NCI-H748 treated with DMSO at 0.1 percent for 48 hours (cell line): ENCODE data around the gene USP48.

ENCODE experiments used
- DNase-seq: peaks from one replicate; lab custom pipeline; 2025; lab: John Stamatoyannopoulos, UW

USP48 gene

DNA sequence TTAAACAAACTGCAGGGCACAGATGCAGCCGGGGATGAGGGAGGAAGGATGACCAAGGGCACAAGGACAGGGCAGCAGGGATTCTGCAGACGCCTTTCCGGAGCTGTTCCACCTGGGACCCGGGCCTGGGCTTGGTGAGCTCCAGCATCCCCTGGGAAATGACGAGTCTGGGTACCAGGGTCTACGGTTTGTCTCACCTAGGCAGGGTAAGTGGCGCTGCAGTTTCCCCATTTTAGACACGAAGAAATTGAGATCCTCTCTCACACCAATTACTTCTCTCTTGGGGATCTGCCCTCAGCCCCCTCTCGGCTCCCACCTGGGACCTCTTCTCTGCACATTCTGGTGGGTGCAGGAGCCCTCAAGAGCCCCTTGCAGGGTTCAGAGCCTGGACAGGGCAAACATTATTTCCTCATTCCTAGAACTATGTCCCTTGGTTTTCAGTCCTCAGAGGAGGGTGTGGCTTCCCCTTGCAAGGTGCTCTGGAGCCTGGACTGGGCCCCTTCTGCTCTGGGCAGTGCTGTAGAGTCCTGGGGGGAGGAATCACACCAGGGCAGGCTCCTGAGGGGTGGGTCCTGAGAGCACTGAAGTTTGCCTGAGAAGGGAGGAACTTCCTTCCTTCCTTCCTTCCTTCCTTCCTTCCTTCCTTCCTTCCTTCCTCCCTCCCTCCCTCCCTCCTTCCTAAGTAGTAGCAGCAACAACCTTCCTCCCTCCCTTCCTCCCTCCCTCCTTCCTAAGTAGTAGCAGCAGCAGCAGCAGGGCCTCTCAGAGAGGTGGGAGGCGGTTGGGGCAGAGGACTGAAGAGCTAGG, 129.8 kb downstream of the USP48 start:
- no peak for DNase-seq

DNA sequence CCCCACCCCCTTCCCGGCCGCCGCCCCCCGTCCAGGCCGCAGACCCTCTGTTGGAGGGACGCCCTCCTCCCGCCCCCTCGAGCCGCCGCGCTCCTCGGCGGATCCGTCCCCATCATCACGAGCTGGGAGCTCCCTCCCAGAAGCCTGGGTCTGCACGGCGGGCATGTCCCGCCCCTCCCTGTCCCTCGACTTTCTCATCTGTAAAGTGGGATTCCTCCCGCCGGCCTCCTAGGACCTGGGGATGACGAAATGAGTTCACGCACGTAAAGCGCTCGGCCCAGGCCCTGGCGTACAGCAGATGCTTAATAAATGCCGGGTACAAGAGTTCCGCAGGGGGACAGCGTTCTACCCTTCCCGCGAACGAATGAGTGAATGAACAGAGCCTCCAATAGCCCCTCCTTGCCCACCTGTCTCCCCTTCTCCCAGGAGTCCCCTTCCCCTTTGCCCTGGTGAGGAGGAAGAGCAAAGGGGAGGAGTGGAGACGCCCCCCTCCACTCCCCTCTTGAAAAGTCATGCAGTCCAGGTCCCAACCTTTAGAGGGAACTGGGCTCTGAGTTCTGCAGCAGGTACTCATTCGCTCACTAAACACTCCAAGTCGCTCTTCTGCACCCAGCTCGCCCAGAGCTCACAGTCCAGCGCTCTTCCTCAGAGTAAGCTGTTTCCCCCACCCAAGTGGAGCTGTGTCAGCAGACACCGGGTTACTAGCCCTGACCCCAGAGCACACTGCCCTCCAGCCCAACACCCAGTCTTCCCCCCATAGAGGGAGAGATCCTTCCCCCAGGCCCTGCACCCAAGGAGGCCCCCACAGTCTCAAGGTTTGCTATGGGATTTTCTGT, 130.6 kb downstream of the USP48 start:
- no peak for DNase-seq

DNA sequence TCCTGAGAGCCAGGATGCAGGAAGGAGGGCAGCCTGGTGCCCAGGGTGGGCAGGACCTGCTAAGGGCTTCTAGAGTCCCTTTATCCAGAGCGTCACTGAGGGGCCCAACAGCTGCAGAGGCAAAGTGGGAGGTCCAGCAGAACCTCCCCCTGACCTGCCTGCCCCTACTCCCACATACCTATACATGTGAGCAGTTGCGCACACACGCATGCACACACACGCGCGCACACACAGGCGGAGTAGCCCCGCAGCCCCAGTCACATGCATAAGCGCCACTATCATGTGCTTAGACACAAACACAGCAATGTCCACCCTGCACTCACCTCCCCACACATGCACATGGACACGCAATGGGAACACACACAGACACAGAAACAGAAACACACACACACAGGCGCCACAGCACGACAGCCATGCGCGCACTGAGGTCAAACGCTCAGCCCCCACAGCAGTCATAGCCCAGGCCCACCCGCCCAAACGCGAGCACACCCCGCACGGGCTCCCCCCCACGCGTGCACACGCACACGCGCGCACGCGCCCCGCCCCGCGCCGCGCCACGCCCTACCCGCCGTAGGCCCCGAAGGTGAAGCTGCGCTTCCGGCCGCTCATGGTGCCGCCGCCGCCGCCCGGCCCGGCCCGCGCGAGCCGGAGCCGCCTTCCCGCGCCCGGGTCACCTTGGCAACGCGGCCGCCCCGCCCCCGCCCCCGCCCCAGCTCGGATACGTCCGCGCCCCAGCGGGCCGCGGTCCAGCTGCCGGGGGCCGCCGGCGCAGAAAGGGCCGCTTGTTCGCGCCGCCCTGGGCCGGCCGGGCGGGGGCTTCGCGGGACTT, 131.5 kb downstream of the USP48 start:
- peak; percentile 15 for DNase-seq

DNA sequence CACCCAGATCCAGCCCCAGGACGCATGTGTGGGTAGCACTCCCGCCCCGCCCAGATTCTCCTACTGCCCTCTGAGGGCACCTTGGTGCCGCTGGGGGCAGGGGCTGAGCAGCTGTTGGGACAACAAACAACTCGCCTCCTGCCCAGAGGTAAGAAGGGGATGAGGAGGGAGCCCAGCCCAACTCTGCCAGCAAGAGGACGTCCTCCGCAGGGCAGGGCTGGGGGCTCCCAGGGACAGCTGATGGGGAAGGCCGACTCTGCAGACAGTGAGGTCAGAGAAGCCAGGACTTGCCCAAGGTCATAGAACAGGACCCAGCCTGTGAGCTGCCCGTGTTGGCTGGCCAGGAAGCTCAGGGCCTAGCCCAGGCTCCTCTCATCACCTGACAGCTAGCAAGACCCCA, 132.5 kb downstream of the USP48 start:
- no peak for DNase-seq

DNA sequence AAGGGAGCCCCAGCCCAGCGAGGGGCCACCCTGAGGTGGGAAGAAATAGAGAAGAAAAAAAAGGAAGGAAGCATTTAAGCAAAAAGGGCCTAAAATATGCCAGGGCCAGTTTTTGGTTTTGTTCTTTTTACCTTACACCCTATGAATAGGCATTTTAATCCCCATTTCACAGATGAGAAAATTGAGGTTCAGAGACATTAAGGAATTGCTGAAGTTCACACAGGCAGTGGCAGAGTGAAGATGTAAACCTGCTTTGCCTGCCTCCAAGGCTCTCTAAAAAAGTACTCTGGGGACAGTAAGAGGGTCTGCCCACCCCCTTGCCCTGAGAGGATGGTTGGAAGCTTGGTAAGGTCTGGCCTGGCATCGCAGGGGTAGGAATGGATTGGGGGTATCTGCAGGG, 133.6 kb downstream of the USP48 start:
- DNase-seq: no peak

DNA sequence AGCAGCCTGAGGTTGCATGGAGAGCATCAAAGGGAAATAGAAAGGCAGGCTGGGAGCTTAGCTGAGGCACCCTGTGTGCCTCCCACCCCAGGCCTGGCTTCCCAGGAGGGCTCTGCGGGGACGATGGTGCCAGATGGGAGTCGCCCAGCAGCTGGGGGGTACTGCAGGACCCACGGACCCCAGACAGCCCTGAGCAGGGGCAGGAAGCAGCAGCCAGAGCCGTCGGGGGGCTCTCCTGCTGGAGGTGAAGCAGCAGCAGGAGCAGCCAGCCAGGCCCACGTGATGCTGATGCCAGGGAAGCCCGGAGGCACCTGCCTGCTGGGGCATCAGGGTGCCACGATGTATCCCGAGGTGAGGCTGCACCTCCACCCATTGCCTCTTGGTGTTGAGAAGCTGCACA, 134.2 kb downstream of the USP48 start:
- DNase-seq: no peak

DNA sequence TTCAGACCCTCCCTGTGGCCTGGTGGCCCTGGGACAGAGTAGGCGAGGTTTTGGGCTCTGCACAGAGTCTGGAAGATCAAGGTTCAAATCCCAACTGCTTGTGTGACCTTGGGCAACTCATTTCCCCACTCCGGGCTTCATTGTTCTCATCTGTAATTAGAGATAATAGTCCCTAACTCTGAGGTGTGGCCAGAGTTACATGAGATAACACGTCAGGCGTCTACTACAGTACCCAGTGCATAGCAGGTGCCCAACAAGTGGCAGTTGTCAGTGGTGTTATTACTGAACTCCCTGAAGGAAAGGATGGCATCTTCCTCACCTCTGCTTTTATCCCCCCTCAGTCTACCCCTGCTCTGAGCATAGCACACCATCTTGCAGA, 134.6 kb downstream of the USP48 start:
- DNase-seq: no peak

DNA sequence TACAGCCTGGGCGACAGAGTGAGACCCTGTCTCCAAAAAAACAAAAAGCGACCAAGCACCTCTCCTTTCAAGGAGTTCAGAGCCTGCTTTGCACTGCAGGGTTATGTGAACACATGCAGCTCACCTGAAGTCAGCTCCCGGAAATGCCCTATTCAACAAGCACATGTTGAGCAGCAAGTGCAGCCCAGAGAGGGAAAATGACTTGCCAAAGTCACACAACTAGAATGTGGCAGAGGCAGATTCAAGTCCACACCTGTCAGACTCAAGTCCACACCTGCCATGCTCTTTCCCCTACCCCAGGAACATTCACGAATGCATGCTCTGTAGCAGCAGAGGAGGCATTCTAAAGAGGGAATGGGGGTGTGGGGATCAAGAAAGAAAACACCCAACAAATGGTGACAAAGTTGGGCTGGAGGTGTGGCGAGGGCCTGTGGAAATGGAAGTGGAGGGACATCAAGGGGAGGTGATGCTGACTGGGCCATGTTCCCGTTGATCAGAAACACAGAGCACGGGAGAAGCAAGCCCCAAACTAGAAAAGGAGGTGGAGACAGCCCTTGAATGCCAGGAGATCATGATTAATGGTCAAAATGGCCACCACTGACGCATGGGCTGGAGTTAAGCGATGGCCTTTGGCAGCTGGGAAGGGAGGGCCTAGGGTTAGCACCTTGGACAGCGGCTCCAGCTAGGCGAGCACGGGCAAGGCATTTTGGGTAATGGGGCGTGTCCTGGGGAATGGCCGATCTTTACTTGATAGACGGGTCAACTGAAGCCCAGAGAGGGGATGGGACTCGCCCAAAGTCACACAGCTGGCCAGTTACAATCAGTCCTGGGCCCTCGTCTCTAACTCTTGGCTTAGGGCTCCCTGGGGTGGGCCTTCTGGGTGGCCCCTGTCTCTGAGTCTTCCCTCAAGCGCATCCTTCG, 135.3 kb downstream of the USP48 start:
- DNase-seq: no peak

DNA sequence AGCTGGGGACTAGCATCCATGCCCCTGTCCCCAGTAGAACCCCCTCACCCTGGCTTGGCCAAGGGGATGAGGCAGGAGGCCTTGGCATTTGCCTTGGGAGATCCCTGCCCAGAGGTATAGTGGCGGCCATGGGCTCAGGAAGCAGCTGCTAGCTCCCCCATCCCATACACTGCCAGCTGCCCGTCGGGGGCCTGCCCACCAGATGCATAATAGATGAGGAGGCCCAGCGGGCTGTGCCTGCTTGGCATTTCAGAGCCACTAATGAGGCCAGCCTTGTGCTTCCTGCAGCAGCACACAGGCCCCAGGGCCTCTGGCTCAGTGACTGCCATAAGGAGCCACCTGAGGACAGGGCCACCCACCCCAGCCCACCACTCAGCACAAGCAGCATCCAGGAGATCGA, 137.4 kb downstream of the USP48 start:
- no peak for DNase-seq

DNA sequence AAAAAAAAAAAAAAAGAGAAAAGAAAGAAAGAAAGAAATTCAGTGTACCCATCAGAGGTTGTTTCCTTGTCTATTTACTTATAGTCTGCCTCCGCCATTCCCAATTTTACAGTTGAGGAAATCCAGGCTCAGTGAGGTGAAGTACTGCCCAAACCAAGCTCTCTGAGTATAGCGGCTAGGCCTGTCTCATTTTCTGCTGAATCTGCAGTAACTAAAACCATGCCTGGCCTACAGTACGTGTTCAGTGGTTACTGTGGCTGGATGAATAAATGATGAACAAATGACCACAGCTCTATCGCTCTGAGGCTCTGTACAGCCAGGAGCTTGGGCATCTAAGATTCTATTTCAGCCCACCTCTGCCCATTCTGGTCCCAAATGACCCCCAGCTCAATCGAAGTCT, 138.0 kb downstream of the USP48 start:
- DNase-seq: no peak

DNA sequence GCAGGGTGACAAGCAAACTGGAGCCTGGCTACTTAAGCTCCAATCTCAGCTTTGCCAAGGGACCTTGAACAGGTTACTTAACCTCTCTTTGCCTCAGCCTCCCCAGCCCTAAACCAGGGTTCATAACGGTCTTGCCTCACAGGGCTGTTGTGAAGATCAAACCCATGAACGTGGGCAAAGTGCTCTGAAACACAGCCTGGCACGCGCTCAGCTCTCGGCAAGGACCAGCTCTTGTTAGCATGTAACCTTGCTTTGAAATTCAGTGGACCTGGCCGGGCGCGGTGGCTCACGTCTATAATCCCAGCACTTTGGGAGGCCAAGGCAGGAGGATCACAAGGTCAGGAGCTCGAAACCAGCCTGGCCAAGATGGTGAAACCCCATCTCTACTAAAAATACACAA, 138.6 kb downstream of the USP48 start:
- no peak for DNase-seq

DNA sequence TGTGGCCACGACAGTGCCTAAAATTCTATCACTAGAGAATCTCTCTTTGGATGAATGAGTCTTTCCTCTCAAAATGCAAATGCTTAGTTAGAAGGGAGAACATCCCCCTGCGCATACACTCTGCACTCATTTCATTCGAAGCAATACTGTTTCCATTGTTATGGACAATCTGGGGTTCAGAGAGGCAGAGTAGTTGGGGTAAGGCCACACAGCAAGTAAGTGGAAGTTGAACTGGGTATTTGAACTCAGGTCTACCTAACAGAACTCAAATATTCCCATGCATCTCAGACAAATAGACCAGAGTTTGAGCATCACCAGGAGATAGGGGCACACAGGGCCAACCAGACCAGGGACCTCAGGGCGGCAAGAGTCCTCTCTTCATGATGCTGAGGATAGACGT, 139.3 kb downstream of the USP48 start:
- DNase-seq: no peak

DNA sequence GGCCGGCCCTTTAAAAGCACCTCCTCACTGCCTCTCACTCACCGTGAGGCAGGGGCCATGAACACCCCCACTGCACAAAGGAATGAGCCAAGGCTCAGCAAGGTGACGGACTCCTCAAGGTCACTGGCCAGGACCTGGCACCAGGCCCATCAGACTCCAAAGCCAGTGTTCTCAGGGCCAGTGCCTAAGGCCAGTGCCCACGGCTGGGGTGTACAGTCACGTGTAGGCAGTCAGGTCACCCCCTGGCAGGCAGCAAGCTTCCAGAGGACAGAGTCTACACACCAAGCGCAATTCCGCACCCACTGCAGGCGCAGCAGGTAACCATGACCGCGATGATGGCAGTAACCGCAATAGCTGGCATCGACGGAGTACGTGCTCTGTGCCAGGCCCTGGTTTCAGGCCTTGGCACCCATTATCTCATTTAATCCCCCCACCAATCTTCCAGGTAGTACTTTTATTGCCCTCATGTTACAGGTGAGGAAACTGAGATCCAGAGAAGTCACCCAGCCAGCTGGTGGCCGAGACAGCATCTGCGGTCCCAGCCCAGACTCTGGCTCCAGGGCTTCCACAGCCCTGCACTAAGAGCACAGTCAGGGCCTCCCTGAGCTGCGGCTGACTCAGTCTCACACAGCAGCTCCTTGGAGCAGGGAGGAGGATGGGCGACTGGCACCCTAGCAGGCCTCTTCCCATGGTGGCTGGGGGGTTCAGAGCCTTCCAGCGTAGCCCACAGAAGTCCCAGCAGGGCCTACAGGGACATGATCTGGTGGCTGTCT, 140.8 kb downstream of the USP48 start:
- DNase-seq: no peak

DNA sequence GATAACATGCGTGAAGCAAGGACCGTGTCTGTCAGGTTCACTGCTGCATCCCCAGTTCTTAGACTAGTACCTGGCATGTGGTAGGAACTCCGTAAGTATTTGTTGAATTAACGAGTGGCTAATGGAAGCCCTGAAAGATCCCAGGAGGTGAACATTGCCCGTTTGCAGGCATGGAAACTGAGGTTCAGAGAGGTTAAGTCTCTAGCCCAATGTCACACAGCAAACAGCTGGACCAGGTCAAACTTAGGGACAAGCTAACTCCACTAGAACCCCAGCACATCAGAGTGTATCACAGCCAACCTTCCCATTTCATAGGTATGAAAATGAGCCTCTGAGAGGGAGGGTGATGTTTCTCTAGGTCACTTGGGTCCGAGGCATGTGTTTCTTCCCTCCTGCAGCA, 141.4 kb downstream of the USP48 start:
- no peak for DNase-seq

DNA sequence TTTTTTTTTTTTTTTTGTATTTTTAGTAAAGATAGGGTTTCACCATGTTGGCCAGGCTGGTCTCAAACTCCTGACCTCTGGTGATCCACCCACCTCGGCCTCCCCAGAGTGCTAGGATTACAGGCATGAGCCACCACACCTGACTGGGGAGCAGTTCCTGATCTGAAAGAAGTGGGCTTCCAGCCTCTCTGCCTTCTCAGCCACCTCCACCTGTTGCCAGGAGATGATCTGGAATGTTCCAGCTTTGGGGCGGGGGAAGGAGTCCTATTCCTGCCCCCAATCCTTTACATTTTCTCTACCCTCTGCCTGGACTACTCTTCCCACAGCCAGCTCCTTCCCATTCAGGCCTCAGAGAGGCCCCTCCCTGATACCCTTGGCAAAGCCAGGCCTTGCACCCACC, 141.9 kb downstream of the USP48 start:
- no peak for DNase-seq

DNA sequence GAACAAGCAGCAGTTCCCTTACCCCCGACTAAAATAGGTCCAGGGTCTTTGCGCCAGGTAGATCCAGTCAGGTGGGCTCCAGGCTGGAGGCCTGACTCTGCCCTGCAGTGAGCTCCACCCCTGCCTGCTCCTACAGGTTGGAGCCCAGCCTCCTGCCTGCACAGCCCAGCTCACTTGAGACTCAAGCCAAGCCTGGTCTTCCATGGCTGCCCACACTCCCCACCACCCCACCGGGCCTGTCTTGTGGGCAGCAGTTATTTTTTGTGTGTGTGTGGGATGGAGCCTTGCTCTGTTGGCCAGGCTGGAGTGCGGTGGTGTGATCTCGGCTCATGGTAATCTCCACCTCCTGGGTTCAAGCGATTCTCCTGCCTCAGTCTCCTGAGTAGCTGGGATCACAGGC, 142.3 kb downstream of the USP48 start:
- no peak for DNase-seq

DNA sequence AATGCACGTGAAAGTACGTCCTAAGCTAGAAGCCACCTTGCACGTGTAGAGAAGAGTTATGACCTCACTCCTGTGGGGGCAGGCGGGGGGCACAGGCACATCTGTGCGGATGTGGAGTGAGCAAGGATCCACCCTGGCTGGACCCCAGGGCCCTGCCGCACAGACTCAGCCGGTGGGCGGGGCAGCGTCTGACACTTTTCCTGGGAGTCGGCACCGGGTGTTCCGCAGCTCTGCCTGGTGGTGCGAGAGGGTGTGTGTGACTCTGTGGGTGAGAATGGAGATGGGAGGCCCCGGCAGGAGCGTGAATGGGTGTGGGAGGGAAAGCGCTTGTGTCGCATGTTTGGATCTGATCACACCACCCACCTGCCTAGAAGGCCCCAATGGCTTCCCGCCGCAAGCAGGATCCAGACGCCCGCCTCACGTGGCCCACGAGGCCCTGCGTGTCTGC, 143.3 kb downstream of the USP48 start:
- no peak for DNase-seq

DNA sequence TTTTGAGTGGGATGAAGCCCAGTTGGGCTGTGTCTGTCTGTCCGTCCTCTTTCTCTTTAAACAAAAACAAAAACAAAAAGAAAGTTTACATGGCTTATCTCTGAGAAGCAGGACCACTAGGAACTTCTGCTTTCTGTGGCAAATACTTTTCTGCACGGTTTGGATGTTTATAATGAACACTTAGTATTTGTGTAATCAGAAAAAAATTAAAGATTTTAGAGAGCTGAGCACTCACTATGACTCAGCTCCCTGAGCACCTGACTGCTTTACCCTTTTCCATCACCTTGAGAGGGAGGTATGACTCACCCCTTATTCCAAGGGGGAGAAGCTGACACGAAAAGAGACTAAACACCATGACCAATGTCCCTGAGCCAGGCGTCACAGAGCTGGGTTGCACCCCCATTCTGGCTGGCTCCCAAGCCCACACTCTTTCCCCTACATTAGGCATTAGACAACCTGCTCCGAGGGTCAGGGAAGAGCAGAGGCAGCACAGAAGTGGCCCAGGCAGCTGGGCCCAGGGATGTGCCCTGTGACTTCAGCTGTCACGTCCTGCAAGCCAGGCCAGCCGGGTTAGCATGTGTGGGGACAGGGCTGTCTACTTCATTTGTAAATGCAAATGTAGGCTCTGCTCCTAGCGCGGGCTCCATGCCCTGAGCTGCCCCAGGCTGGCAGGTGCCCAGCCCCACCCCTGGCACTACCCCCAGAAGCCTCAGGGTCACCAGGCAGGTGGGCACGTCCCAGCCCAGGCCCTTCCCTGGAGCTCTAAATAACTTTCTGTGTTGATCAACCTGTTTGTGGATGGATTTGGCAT, 144.2 kb downstream of the USP48 start:
- DNase-seq: no peak

DNA sequence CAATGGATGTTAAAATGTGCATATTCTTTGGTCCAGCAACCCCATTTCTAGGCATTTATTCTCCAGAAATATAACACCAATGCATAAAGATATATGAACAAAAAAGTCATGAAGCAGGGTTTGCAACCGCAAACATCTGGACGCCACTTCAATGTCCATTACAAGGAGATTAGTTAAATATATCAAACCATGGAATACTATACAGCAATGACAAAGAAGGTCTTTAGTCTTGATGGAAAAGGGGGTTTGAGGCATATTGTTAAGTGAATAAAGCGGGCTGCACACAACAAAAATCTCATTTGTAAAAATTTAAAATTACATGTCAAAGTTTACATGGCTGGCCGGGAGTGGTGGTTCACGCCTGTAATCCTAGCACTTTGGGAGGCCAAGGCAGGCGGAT, 145.4 kb downstream of the USP48 start:
- DNase-seq: no peak

DNA sequence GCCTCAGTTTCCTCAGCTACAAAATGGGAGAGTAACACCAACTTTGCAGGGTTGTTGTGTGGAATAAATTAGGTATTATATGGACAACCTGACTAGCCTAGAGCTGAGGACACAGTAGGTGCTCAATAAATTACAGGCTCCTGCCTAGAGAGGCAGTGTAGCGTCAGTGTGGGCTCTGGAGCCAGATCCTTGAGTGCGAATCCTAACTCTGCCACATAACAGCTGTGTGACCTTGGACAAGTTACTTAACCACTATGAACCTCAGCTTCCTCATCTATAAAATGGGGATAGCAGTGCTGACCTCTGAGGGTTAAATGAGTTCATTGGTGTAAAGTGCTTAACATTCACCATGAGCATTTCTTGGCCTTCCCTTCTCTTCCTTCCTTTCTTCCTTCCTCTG, 146.9 kb downstream of the USP48 start:
- no peak for DNase-seq
